ENCODE results near the gene CPTP.

The CPTP gene

DNA sequence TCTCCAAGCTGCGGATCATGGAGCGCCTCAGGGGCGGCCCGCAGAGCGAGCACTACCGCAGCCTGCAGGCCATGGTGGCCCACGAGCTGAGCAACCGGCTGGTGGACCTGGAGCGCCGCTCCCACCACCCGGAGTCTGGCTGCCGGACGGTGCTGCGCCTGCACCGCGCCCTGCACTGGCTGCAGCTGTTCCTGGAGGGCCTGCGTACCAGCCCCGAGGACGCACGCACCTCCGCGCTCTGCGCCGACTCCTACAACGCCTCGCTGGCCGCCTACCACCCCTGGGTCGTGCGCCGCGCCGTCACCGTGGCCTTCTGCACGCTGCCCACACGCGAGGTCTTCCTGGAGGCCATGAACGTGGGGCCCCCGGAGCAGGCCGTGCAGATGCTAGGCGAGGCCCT is 2.7 kb downstream of the CPTP start:
- peaks cover 27% of the 10 kb centered on the region for H3K36me3 ChIP-seq (ENCODE audit: insufficient read depth, low read length)
- no peaks in the 10 kb centered on the region for H3K9me3 ChIP-seq (ENCODE audit: insufficient read depth, low read length, severe bottlenecking)
- ATAC-seq (ENCODE audit: insufficient read depth, low read depth): no peak
- H3K27ac ChIP-seq (ENCODE audit: low read length): no peak overlapping the region
- no peak overlapping the region for H3K4me2 ChIP-seq (ENCODE audit: insufficient read depth, low read length)
- no peak for TF ChIP-seq EZH2 (IDR thresholded peaks at IDR 0.05; ENCODE audit: borderline replicate concordance, low read depth, low read length, severe bottlenecking)
- TF ChIP-seq, protein P1, sequence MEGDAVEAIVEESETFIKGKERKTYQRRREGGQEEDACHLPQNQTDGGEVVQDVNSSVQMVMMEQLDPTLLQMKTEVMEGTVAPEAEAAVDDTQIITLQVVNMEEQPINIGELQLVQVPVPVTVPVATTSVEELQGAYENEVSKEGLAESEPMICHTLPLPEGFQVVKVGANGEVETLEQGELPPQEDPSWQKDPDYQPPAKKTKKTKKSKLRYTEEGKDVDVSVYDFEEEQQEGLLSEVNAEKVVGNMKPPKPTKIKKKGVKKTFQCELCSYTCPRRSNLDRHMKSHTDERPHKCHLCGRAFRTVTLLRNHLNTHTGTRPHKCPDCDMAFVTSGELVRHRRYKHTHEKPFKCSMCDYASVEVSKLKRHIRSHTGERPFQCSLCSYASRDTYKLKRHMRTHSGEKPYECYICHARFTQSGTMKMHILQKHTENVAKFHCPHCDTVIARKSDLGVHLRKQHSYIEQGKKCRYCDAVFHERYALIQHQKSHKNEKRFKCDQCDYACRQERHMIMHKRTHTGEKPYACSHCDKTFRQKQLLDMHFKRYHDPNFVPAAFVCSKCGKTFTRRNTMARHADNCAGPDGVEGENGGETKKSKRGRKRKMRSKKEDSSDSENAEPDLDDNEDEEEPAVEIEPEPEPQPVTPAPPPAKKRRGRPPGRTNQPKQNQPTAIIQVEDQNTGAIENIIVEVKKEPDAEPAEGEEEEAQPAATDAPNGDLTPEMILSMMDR (IDR thresholded peaks at IDR 0.05; ENCODE audit: borderline replicate concordance, extremely low read depth, low read length, poor library complexity, severe bottlenecking): no peak
- H3K79me2 ChIP-seq (ENCODE audit: insufficient read depth, low read length): peaks cover 41% of the 10 kb centered on the region
- H4K20me1 ChIP-seq (ENCODE audit: insufficient read depth, low read length): peaks cover 57% of the 10 kb centered on the region
- H2AFZ ChIP-seq (ENCODE audit: low read depth, low read length): no peak overlapping the region
- DNase-seq: no peak
- no peak overlapping the region for H3K4me3 ChIP-seq (ENCODE audit: low read depth in 1 of 2, low read length in 2 of 2)
- no peaks in the 10 kb centered on the region for H3K27me3 ChIP-seq (ENCODE audit: insufficient read depth, low read length, poor library complexity)
- peaks cover 30% of the 10 kb centered on the region for H3K4me1 ChIP-seq (ENCODE audit: insufficient read depth, low read length)
- H3K9ac ChIP-seq (ENCODE audit: low read depth, low read length): no peak overlapping the region

- H4K20me1 ChIP-seq (ENCODE audit: insufficient read depth, low read length): peaks cover 57% of the 10 kb centered on the region
- H3K4me2 ChIP-seq (ENCODE audit: insufficient read depth, low read length): no peak overlapping the region
- no peaks in the 10 kb centered on the region for H3K9me3 ChIP-seq (ENCODE audit: insufficient read depth, low read length, severe bottlenecking)
- TF ChIP-seq, protein P1 (IDR thresholded peaks at IDR 0.05; ENCODE audit: borderline replicate concordance, extremely low read depth, low read length, poor library complexity, severe bottlenecking): no peak
- TF ChIP-seq EZH2 (IDR thresholded peaks at IDR 0.05; ENCODE audit: borderline replicate concordance, low read depth, low read length, severe bottlenecking): no peak
- no peak overlapping the region for H3K27ac ChIP-seq (ENCODE audit: low read length)
- H3K79me2 ChIP-seq (ENCODE audit: insufficient read depth, low read length): peaks cover 33% of the 10 kb centered on the region
- H3K4me3 ChIP-seq (ENCODE audit: low read depth in 1 of 2, low read length in 2 of 2): no peak overlapping the region
- peaks cover 21% of the 10 kb centered on the region for H3K36me3 ChIP-seq (ENCODE audit: insufficient read depth, low read length)
- DNase-seq (no peak), ATAC-seq (ENCODE audit: insufficient read depth, low read depth) (no peak)
- no peak overlapping the region for H2AFZ ChIP-seq (ENCODE audit: low read depth, low read length)
- H3K27me3 ChIP-seq (ENCODE audit: insufficient read depth, low read length, poor library complexity): no peaks in the 10 kb centered on the region
- peaks cover 23% of the 10 kb centered on the region for H3K4me1 ChIP-seq (ENCODE audit: insufficient read depth, low read length)
- no peak overlapping the region for H3K9ac ChIP-seq (ENCODE audit: low read depth, low read length)
Measured at GRCh38 chr1:1328254-1328653, 3.7 kb downstream of the CPTP start.

- peaks cover 20% of the 10 kb centered on the region for H3K36me3 ChIP-seq (ENCODE audit: insufficient read depth, low read length)
- no peak overlapping the region for H3K4me2 ChIP-seq (ENCODE audit: insufficient read depth, low read length)
- peaks cover 23% of the 10 kb centered on the region for H3K79me2 ChIP-seq (ENCODE audit: insufficient read depth, low read length)
- no peak overlapping the region for H2AFZ ChIP-seq (ENCODE audit: low read depth, low read length)
- DNase-seq (no peak), ATAC-seq (ENCODE audit: insufficient read depth, low read depth) (no peak)
- H3K9ac ChIP-seq (ENCODE audit: low read depth, low read length): no peak overlapping the region
- H4K20me1 ChIP-seq (ENCODE audit: insufficient read depth, low read length): peaks cover 62% of the 10 kb centered on the region
- no peaks in the 10 kb centered on the region for H3K9me3 ChIP-seq (ENCODE audit: insufficient read depth, low read length, severe bottlenecking)
- H3K4me1 ChIP-seq (ENCODE audit: insufficient read depth, low read length): peaks cover 18% of the 10 kb centered on the region
- H3K4me3 ChIP-seq (ENCODE audit: low read depth in 1 of 2, low read length in 2 of 2): no peak overlapping the region
- no peak for TF ChIP-seq EZH2 (IDR thresholded peaks at IDR 0.05; ENCODE audit: borderline replicate concordance, low read depth, low read length, severe bottlenecking)
- TF ChIP-seq, protein P1 (IDR thresholded peaks at IDR 0.05; ENCODE audit: borderline replicate concordance, extremely low read depth, low read length, poor library complexity, severe bottlenecking): no peak
- H3K27ac ChIP-seq (ENCODE audit: low read length): no peak overlapping the region
- no peaks in the 10 kb centered on the region for H3K27me3 ChIP-seq (ENCODE audit: insufficient read depth, low read length, poor library complexity)
Measured at GRCh38 chr1:1329304-1330210, 5.0 kb downstream of the CPTP start.

Data from DND-41 (cell line).